Measurements from ENCODE around the gene FITM1.

Gene FITM1

DNA sequence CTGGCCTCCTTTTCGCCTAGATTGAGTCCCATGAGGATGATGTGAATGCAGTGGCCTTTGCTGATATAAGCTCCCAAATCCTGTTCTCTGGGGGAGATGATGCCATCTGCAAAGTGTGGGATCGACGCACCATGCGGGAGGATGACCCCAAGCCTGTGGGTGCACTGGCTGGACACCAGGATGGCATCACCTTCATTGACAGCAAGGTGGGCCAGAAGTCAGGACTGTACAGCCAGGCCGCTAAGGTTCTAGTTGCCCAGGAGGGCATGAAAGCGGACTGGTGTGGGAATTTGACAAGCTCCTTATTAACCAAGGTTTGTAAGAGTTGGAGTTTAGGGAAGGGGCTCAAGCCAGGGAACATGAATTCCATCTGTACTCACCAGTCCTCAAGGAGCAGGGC is 10.8 kb upstream of the FITM1 start:
- no peak for DNase-seq (ENCODE audit: low read depth)

DNA sequence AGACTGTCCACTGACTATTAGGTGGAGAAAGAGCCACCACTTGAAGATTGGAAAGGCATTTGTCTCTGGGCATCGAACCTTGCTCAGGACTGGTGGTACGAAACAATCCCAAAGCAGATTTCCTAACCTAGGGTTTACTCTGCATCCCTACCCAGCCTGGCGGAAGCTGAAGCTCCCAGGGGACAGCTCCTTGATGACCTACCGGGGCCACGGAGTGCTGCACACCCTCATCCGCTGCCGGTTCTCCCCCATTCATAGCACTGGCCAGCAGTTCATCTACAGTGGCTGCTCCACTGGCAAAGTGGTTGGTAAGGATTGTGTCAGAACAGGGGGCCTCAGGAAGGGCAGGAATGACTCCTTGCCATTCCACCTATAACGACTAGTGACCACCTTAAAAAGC is 9.2 kb upstream of the FITM1 start:
- DNase-seq (ENCODE audit: low read depth): no peak

DNA sequence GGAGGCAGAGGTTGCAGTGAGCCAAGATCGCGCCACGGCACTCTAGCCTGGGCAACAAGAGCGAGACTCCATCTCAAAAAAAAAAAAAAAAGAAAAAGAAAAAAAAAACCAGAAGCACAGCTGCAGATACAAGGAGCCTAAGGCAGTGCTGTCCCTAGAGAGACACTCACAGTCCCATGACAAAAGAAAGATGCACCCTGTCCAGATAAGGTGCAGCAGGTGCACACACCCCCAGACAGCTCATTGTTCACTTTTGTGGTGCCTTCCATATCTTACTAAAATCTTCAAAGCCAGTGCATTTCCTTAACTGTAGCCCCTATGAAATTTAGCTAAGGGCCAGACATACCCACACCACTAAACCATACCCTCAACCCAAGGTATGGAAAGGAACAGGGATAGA is 8.0 kb upstream of the FITM1 start:
- no peak for DNase-seq (ENCODE audit: low read depth)

DNA sequence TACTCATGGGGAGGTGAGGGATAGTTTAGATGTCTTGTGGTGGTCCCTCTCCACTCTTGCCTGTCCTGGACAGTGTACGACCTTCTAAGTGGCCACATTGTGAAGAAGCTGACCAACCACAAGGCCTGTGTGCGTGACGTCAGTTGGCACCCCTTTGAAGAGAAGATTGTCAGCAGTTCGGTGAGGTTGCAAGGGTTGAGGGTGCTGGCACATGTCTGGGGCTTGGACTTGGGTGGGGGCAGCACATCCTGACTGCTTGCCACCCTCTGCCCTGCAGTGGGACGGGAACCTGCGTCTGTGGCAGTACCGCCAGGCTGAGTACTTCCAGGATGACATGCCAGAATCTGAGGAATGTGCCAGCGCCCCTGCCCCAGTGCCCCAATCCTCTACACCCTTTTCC is 7.6 kb upstream of the FITM1 start:
- no peak for DNase-seq (ENCODE audit: low read depth)

DNA sequence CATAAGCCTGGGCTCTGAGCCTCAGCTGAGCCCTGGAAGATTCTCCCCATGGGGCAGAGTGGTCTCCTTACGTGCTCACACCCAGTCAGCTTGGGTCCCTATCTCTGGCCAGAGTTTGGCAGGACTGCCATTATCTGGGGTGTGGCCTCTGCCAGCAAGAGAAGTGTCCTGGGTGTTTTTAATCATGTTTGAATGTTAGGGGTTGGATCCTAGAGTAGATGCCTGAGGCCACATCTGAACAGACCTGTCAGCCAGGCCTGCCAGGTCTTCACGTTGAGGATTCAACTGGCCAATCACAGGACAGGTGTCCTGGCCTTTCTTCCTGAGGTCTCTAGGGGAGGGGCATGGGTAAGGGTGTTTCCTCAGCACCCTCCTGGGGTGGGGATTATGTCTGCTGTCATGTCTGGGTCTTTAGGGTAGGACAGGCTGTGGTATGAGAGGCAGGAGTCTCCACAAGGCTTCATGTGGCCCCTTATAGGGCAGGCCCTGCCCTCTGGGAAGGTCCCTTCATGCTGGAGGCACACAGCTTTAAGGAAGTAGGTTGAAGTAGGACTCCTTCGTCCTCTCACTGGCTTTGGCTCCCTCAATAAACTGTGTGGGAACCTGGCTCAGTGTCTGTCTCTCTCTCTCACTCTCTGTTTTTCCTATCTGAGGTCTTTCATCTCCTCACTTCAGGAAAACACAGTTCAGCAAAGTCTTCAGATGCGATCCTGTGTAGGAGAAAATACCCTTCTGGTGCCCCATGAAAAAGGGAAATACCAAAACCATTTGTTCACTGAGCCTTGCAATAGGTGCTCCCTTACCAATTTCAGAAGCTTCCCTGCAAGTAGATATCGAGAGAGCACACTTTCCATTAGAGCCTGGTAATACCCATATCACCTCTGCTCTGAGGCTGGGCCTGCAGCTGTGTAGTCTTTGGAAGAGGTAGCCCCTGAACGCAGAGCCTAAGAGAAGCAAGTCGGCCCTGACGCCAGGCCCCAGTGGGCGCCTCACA is 6.7 kb upstream of the FITM1 start:
- no peak for DNase-seq (ENCODE audit: low read depth)

DNA sequence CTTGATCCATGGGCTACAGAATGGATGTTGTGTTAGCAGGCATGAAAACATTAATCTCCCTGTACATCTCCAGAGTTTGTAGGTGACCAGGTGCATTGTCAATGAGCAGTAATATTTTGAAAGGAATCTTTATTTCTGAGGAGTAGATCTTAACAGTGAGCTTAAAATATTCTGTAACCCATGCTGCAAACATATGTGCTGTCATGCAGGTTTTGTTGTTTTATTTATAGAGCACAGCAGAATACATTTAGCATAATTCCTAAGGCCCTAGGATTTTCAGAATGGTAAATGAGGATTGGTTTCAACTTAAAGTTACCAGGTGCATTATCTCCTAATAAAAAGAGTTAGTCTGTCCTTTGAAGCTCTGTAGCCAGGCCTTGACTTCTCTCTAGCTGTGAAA is 3.5 kb upstream of the FITM1 start:
- no peak for DNase-seq (ENCODE audit: low read depth)

DNA sequence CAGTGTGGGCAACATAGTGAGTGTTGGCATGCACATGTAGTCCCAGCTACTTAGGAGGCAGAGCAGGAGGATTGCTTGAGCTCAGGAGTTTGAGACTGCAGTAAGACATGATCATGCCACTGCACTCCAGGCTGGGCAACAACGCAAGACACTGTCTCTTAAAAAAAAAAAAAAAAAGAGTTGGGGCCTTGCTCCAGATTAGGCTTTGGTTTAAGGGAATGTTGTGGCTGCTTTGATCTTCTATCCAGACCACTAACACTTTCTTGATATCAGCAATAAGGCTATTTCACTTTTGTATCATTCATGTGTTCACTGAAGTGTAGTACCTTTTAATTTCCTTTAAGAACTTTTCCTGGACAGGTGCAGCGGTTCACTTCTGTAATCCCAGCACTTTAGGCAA is 2.8 kb upstream of the FITM1 start:
- DNase-seq (ENCODE audit: low read depth): no peak

DNA sequence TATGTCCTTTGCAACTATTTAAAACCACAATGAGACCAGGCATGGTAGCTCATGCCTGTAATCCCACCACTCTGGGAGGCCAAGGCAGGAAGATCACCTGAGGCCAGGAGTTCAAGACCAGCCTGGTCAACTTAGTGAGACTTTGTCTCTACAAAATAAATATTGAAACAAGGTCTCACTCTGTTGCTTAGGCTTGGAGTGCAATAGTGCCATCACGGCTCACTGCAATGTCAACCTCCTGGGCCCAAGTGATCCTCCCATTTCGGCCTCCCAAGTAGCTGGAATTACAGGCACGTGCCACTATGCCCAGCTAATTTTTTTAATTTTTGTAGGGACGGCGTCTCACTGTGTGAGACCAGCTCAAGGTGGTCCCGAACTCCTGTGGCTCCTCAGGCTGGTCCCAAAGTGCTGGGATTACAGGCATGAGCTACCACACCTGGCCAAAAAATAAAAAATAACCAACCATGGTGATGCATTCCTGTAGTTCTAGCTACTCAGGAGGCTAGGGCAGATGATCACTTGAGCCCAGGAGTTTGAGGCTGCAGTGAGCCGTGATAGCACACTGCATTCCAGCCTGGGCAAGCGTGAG is 955 bp upstream of the FITM1 start:
- DNase-seq (ENCODE audit: low read depth): no peak

DNA sequence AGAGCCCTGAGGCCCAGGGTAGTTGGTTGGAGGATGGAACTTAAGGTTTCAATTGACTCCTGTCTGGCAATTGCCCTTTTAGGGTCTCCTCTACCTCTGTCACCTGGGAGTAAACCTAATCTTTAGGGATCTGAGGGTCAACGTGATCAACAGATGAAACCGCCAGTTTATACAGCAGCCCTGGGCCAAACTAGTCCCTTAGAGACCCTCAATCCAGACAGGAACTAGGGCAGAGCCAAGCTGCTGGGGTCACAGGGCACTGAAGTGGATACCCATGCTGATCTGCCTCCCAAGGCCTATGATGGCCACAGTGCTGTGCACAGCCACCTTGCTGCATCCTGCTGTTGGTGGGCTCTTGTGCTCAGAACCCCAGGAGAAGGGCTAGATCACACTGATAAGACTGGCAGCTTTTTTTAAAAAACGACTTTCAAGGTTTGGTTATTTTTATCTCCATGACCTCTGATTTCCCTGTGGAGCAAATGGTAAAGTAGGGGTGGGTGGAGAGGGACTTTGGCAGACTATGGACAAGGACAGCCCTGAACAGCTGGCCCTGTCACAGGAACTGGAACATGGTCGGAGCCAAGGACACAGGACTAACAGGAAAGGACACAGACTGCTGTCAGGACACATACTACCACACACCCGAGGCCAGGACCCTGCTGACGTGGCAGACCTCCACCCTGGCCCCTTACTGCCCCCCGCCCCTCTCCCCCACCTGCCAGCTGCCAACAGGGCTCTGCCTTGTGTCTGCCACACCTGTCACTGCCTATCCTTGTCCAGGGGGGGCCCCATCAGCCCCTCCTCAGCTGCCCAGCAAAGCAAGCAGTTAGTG is 474 bp downstream of the FITM1 start:
- DNase-seq (ENCODE audit: low read depth): no peak

DNA sequence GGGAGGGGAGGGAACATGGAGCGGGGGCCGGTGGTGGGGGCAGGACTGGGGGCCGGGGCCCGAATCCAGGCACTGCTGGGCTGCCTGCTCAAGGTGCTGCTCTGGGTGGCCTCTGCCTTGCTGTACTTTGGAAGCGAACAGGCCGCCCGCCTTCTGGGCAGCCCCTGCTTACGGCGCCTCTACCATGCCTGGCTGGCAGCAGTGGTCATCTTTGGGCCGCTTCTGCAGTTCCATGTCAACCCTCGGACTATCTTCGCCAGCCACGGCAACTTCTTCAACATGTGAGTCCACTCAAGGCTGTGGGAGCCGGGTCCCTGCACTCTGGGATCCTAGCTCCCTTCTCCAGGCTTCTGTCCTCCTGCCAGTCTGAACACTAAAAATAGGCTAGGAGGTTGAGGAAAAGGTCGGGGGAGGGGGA is 1.1 kb downstream of the FITM1 start:
- DNase-seq (ENCODE audit: low read depth): no peak

DNA sequence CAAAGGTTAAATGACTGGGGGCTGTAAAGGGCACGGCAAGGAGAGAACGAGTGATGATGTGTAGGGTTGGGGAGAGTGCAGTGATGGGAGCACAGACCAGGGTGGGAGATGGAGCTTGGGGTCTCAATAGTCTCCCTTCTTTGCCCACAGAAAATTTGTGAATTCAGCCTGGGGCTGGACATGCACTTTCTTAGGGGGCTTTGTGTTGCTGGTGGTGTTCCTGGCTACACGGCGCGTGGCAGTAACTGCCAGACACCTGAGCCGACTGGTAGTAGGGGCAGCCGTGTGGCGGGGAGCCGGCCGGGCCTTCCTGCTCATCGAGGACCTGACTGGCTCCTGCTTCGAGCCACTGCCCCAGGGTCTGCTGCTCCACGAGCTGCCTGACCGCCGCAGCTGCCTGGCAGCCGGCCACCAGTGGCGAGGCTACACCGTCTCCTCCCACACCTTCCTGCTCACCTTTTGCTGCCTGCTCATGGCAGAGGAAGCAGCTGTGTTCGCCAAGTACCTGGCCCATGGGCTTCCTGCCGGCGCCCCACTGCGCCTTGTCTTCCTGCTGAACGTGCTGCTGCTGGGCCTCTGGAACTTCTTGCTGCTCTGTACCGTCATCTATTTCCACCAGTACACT is 1.7 kb downstream of the FITM1 start:
- no peak for DNase-seq (ENCODE audit: low read depth)

DNA sequence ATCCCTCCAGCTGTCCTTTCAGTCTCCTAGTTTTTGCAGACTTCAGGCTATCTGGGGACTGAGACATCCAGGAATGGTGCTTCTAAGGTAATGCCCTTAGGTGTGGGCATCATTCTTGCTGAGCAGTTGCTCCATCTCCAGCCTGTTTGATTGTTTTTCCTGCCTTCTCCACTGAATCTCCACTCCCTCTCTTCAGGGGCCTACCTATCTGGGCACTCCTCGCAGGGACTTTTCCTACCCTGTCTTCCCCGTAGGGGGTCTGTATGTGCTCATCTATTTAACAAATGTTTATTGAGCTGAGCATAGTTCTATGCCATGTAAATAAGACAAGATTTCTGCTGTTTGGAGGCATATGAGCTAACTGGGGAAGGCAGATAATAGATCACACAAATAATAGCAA is 2.5 kb downstream of the FITM1 start:
- DNase-seq (ENCODE audit: low read depth): no peak

DNA sequence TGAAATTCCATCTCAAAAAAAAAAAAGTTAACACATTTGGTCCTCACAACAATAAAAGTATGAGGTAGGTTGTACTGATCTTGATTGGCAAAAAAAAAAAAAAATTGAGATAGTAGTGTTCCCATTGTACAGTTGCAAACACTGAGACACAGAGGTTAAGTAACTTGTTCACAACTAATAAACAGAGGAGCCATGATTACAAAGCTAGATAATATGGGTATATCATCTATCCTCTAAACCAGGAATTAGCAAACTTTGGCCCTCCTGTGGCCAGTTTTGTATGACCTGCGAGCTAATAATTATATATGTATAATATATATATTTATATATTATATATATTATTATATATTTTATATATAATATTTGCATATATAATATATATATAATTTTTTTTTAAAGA is 3.3 kb downstream of the FITM1 start:
- no peak for DNase-seq (ENCODE audit: low read depth)

DNA sequence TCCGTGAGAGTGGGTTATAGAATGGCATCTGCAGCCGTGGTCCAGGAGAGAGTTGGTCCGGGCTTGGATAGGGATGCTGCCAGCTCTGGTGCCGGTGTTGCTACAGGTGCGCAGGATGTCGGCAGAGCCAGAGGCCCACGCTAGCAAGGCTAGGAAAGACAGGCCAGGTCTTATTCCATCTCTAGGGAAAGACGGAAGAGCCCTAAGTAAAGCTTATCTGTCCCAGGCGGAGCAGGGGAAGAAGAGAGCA is 5.0 kb downstream of the FITM1 start:
- DNase-seq (ENCODE audit: low read depth): no peak

DNA sequence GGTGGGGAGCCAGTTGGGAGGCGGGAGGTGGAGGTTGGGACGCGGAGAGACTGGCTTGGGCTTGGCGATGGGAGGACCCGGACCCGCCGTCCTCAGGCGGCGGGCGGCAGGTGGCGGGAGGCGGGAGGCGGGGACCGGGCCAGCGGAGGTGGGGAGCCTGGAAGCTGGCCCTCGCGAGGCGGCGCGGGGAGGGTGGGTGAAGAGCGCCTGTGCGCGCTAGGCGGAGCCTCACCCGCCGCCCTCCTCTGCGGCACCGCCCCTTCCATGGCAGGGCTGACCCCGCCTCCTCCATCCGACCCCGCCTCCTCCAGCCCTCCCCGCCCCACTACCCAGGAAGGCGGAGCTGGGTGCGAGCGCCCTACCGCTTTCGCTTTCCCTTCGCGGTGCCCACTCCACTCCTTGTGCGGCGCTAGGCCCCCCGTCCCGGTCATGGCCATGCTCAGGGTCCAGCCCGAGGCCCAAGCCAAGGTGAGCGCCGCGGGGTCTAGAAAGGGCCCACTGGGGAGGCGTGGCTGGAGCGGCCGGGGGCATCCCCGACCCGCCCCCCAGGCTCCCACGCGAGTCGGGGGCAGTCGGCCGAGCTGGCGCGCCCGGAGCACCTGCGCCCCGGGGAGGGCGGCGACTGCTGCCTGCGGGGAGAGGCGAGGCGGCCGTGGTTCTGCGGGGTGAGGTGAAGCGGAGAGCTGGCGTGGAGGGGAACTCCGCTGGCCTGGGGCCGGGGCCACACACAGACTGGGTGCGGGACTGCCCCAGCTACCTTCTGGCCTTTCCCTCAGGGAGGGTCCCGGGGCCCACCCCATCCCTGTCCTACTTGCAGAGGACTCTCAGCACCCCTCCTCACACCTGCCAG is 5.6 kb downstream of the FITM1 start, which contains the start of gene PSME1:
TSS of gene PSME1 (plus strand) at position 361 of the 850 bp plus-strand sequence. CDS start at position 430, 69 bp downstream.
- DNase-seq (ENCODE audit: low read depth): peak; percentile 86

DNA sequence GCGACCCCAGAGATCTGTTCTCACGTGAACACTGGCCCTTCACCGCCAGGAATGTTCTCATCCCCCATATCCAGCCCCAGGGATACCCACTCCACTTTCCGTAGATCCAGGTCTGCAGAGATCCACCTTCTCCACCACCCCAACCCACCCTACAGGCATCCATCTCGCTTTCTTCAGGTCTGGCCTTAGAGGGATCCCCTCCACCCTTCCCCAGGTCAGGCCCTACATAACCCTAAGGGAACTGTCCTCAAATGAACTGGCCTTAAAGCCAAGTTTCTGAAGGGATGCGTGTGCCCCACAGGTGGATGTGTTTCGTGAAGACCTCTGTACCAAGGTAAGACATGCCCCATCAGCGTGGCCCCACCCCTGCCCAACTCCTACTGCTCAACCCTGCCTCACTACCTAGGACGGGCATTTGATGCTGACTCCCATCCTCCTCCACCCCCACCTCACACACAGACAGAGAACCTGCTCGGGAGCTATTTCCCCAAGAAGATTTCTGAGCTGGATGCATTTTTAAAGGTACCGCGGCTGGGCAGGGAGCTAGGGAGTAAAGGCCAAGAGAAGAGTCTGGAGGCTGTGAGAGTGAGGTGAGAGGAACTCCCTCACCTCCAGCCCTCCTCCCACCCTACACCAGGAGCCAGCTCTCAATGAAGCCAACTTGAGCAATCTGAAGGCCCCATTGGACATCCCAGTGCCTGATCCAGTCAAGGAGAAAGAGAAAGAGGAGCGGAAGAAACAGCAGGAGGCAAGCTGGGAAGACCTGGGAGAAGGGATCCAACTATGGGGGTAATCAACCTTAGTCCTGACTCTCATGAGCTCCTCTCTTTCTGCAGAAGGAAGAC is 6.4 kb downstream of the FITM1 start:
- no peak for DNase-seq (ENCODE audit: low read depth)

DNA sequence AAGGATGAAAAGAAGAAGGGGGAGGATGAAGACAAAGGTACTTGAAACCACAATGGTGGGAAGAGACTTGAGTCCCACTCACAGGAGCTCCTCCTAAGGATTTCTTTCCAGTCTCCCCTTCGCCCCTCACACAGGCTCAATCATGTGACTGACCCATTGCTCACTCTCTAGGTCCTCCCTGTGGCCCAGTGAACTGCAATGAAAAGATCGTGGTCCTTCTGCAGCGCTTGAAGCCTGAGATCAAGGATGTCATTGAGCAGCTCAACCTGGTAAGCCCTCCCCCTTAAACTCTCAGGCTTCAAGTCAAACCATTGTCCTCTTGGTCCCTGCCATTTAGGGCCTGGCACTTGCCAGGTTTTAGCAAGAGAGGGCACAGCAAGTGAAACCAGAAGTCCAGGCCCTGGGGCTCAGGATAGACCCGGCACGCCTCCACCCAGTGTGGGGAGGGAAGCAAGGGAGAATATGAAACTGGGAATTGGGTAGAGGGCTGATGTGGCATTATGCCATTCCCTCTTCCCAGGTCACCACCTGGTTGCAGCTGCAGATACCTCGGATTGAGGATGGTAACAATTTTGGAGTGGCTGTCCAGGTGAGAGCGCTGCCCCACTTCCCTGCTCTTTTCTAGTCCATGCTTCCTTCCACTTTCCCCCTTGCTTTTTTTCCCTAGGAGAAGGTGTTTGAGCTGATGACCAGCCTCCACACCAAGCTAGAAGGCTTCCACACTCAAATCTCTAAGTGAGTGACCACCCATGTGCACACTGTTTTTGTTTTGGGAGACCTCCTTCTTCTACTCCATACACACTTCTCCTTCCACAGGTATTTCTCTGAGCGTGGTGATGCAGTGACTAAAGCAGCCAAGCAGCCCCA is 7.3 kb downstream of the FITM1 start:
- DNase-seq (ENCODE audit: low read depth): no peak

DNA sequence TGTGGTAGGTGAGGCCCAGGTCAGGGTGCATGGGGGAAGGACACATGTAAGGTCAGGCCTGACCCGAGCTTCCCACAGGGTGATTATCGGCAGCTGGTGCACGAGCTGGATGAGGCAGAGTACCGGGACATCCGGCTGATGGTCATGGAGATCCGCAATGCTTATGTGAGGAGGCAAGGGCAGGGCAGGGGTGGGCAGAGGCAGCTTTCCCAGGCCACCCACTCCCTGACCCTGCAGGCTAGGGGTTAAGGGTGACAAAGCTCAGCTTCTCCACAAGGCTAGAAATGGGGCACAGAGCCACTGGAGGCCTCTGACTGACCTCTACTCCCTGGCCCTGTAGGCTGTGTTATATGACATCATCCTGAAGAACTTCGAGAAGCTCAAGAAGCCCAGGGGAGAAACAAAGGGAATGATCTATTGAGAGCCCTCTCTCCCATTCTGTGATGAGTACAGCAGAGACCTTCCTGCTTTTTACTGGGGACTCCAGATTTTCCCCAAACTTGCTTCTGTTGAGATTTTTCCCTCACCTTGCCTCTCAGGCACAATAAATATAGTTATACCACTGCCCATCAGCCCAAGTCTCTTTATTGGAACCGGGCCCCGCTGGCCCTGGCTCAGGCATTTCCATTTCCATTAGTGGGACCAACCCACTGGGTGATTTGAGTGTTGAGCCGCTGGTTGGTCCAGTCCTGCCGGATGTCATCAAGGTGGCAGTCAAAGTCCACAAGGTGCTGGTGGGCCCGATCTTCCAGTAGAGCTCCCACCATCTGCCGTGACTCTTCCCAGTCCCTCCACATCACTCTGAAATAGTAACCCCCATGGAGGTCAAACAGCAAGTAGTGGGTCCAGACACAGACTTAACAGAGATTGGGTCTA is 8.2 kb downstream of the FITM1 start:
- DNase-seq (ENCODE audit: low read depth): no peak

All from stimulated activated CD8-positive, alpha-beta memory T cell treated with anti-CD3 and anti-CD28 coated beads, Interleukin-15, amount 100 ng/mL, for 24 hours (primary cell).